GM12872 (cell line): ENCODE measurements around the gene ASMTL.

Experiments
- TF ChIP-seq, protein P1 (sequence below): IDR thresholded peaks from 3 replicates; pipeline ENCODE4 v1.5.1; 2011; ENCODE audit warnings: low read depth, mild to moderate bottlenecking, low read length, moderate library complexity; ENCODE audit not compliant: insufficient read depth

The ASMTL gene

GRCh38 chrX:1359477-1359873, 93.2 kb downstream of the ASMTL start:
- TF ChIP-seq, protein P1, sequence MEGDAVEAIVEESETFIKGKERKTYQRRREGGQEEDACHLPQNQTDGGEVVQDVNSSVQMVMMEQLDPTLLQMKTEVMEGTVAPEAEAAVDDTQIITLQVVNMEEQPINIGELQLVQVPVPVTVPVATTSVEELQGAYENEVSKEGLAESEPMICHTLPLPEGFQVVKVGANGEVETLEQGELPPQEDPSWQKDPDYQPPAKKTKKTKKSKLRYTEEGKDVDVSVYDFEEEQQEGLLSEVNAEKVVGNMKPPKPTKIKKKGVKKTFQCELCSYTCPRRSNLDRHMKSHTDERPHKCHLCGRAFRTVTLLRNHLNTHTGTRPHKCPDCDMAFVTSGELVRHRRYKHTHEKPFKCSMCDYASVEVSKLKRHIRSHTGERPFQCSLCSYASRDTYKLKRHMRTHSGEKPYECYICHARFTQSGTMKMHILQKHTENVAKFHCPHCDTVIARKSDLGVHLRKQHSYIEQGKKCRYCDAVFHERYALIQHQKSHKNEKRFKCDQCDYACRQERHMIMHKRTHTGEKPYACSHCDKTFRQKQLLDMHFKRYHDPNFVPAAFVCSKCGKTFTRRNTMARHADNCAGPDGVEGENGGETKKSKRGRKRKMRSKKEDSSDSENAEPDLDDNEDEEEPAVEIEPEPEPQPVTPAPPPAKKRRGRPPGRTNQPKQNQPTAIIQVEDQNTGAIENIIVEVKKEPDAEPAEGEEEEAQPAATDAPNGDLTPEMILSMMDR = no peak

DNA sequence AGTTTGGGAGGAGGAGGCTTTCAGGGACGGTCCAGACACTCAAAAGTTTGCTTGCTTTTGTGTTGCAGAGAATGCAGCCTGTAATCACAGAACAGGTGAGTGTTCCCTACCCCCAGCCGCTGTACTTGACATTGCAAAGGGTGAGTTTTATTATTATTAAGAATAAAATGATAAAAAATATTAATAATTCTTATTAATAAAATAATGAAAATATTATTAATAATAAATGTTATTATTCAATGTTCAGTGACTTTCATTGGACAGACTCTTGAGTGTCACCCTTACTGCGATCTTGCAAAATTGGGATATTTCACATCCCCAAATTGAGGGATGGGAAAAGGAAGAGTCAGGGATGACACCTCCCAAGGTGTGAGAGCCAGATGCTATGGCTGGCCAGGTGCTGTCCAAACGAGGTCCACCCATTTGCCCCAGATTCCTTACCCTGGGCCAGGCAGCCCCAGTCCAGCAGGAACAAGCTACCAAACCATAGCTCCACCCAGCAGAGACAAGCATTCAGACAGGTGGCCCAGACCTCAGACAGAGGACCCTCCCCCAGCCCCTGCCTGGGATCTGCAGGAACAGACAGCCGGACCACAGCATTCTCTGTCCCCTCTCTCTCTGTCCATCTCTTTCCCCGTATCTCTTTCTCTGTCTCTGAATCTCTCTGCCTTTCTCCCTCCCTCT, 93.8 kb downstream of the ASMTL start:
- TF ChIP-seq, protein P1 = no peak

- TF ChIP-seq, protein P1 = no peak
Measured at GRCh38 chrX:1357993-1358392, 94.7 kb downstream of the ASMTL start.

DNA sequence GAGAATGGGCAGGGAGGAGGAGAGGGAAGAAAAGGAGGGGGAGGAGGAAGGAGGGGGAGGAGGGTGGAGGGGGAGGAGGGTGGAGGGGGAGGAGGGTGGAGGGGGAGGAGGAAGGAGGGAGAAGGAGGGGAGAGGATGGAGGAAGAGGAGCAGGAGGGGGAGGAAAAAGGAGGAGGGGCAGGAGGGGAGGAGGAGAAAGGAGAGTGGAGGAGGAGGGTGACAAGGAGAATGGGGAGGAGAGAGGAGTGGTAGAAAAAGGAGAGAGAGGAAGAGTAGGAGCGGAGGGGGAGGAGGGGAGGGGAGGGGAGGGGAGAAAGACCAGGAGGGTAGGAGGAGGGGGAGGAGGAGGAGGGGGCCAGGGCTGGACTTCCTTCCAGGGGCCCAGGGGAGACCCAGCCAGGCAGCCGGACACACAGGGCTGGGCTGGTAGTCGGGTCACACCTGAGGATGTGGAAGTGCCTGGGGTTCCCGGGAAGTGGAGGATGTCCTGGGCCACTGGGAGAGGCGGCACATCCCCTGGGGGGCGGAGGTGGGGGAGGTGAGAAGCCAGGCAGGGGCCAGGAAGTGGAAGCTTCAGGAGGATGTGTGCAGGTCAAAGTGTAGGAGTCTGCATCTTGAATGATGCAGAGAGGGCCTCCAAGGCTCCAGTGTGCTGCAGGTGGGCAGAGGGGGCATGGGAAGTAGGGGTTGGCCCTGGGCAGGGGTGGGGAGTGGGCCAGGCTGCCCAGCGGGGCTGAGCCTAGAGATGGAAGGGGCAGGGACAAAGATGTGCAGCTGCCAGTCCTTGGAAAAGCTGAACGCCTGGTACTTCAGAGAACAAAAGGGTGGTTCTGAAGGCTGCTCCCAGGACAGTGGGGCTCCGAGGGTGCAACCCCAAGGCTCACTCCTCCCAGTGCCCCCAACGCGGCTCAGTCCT, 97.3 kb downstream of the ASMTL start:
- TF ChIP-seq, protein P1 = no peak

DNA sequence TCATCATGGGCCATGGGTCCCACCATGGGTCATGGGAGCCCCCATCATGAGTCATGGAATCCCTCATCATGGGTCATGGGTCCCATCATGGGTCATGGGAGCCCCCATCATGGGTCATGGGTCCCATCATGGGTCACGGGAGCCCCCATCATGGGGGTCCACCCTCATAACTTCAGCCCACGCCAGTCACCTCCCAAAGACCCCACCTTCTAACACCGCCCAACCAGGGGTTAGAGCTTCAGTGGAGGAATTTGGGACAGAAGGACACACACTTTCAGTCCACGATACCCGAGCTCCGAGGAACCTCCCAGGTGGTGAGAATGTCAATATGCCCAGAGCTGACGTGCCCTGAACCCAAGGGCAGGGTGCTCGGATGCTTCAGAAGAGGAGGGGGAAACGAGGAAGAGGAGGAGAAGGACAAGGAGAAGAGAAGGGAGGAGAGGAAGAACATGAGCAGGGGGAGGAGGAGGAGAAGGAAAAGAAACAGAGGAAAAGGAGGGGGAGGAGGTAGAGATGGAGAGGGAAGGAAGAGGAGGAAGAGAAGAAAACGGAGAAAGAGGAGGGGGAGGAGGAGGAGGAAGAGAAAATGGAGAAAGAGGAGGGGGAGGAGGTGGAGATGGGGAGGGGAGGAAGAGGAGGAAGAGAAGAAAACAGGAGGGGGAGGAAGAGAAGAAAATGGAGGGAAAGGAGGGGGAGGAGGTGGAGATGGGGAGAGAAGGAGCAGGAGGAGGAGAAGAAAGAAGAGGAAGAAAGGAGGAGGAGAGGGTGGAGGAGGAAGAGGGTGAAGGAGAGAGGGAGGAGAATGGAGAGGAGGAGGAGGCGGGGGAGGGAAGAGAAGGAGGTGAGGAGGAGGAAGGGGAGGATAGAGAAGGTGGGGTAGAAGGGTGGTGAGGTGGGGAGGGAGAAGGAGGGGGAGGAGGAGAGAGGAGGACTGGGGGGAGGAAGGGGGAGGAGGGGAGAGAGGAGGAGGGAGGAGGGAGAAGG, 98.4 kb downstream of the ASMTL start:
- TF ChIP-seq, protein P1 = no peak
